GM12874 (cell line): ENCODE results near the gene TICAM2.

ENCODE experiments used
- CTCF ChIP-seq: IDR thresholded peaks from 2 replicates; pipeline ENCODE4 v1.5.1; 2011; ENCODE audit warnings: low read depth, mild to moderate bottlenecking, control low read depth, low read length, moderate library complexity; ENCODE audit not compliant: insufficient read depth

Gene TICAM2

GRCh38 chr5:115553082-115553481 lies 49.2 kb downstream of the TICAM2 start:
- TF ChIP-seq CTCF, result no peak

- TF ChIP-seq CTCF, result no peak
Observed at GRCh38 chr5:115551415-115551814, 50.9 kb downstream of the TICAM2 start.

- TF ChIP-seq CTCF, result peak; percentile 45; the same call in 1 of the 2 replicates
Observed at GRCh38 chr5:115549154-115549553, 53.1 kb downstream of the TICAM2 start.

GRCh38 chr5:115548683-115549082 lies 53.6 kb downstream of the TICAM2 start:
- TF ChIP-seq CTCF, result no peak

GRCh38 chr5:115545351-115545882 lies 56.9 kb downstream of the TICAM2 start:
- no peak for TF ChIP-seq CTCF

GRCh38 chr5:115544436-115545350 lies 57.6 kb downstream of the TICAM2 start, which contains the start of gene FEM1C:
TSS of gene FEM1C (minus strand) at chr5:115544775. CDS start at chr5:115543493, 1,282 bp downstream.
- TF ChIP-seq CTCF, result no peak

- no peak for TF ChIP-seq CTCF
Observed at GRCh38 chr5:115544043-115544435, 58.2 kb downstream of the TICAM2 start.
